ENCODE results near the gene RAX2.

RAX2 gene

DNA sequence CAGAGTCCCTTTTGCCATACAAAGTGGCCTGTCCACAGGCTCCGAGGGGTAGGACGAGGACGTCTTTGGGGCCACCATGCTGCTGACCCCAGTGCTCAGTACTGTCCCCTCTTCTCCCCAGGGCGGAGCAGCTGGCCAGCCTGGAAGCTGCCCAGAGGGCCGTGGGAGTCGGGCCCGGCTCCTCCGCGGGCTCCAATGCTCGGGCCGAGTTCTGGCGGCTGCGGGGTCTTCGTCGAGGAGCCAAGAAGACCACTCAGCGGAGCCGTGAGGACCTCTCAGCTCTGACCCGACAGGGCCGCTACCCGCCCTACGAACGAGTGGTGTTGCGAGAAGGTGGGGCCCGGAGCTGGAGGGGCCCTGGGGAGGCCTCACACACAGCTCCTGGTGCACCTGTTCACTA is 31.6 kb downstream of the RAX2 start:
- DNase-seq (ENCODE audit: low read depth, low spot score), result no peak
- H3K4me3 ChIP-seq (ENCODE audit: low read length), result no peak overlapping the region

DNA sequence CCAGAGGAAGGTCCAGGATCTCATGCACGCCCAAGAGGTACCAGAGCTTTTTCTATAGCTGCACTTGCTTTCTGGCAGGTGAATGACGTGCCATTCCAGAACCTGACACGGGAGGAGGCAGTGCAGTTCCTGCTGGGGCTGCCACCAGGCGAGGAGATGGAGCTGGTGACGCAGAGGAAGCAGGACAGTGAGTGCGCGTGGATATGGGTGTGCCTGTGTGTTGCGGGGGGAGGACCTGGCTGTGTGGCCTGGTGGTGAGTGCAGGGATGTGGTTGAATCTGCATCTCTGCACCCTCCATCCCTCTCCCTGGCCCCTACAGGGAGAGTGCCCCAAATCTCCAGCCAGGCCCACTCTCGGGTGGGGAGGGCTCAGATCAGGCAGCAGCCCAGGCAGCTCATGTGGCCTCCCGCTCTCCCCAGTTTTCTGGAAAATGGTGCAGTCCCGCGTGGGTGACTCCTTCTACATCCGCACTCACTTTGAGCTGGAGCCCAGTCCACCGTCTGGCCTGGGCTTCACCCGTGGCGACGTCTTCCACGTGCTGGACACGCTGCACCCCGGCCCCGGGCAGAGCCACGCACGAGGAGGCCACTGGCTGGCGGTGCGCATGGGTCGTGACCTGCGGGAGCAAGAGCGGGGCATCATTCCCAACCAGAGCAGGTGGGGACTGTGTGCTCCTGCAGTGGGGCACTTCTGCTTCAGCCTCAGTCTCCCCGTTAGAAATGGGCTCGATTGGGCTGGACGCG is 33.4 kb downstream of the RAX2 start:
- H3K4me3 ChIP-seq (ENCODE audit: low read length), result no peak overlapping the region
- DNase-seq (ENCODE audit: low read depth, low spot score), result no peak

DNA sequence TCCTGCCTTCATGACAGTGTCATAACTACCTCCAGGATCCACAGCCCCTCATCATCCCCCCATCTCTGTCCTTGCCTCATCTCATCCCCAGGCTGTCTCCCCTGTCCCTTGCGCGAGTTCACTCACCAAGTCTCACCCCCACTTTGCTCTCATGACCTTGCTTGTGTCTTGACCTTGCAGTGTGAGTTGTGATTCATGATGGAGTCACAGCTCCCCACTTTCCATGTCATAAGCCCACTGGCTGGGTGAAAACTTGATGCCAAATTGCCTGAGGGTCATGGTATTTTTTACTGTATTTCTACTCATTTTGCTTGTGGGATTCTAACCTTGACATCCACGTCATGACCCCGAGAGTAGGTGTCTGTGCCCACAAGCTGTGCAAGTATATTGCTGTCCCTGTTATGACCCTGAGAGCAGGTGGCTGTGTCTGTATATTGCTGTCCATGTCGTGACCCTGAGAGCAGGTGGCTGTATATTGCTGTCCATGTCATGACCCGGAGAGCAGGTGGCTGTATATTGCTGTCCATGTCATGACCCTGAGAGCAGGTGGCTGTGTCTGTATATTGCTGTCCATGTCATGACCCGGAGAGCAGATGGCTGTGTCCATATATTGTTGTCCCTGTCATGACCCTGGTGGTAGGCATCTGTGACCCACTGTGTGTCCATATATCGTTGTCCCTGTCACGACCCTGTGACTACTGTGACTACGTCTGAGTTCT is 34.4 kb downstream of the RAX2 start:
- no peak overlapping the region for H3K4me3 ChIP-seq (ENCODE audit: low read length)

DNA sequence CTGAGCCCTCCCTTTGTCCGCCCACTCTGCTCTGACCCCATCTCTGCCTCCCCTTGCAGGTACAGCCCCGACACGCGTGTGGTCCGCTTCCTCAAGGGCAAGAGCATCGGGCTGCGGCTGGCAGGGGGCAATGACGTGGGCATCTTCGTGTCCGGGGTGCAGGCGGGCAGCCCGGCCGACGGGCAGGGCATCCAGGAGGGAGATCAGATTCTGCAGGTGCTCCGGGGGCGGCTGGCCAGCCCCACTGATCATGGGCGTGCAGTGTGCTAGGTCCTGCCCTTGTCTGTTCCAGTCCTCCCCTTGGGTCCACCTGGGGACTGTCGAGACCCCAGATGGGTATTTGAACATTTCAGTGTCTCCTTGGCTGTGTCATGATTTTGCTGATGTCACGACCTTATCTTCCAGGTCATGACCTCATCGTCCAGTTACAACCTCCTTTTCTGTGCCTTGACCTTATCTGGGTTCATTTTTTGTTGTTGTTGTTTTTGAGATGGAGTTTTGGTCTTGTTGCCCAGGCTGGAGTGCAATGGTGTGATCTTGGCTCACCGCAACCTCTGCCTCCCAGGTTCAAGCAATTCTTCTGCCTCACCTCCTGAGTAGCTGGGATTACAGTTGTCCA is 35.8 kb downstream of the RAX2 start:
- no peak for DNase-seq (ENCODE audit: low read depth, low spot score)
- no peak overlapping the region for H3K4me3 ChIP-seq (ENCODE audit: low read length)

More for the DNA sequence above, 34.4 kb downstream of the RAX2 start:
- no peak for DNase-seq (ENCODE audit: low read depth, low spot score)

DNA sequence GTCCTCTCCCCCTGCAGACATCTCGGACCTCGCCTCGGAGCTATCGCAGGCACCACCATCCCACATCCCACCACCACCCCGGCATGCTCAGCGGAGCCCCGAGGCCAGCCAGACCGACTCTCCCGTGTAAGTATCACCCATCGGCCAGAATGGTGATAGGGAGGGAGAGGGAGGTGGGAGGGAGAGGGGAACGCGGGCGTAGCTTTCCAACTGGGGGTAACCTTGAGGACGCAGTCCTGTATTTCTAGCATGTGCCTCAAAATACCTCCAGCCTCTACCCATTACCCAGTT is 37.8 kb downstream of the RAX2 start:
- DNase-seq (ENCODE audit: low read depth, low spot score), result no peak
- no peak overlapping the region for H3K4me3 ChIP-seq (ENCODE audit: low read length)

DNA sequence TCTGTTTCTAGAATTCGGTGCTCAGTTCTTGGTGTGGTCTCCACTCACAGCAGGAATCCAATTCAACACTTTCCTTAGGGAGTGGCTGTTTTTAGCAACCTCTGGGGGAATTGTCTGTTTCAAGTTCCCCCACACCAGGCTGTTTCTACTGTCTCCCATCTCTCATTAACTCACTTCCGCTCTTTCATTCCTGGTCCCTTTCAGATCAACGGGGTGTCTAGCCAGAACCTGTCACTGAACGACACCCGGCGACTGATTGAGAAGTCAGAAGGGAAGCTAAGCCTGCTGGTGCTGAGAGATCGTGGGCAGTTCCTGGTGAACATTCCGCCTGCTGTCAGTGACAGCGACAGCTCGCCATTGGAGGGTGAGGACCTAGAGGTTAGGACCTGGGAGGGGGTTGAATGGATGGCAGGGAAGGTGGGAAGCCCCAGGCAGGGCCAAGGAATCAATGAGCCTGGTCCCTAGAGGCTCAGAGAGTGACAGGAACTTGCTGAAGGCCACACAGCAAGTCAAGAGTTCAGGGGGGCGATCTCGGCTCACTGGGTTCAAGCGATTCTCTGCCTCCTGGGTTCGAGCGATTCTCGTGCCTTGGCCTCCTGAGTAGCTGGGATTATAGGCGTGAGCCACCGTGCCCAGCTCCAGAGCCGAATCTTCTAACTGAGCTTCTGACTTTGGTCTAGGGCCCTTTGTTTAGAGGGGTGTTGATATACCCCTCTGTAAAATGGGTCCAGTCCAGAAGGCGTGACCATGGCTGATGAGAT is 38.3 kb downstream of the RAX2 start:
- no peak overlapping the region for H3K4me3 ChIP-seq (ENCODE audit: low read length)

DNA sequence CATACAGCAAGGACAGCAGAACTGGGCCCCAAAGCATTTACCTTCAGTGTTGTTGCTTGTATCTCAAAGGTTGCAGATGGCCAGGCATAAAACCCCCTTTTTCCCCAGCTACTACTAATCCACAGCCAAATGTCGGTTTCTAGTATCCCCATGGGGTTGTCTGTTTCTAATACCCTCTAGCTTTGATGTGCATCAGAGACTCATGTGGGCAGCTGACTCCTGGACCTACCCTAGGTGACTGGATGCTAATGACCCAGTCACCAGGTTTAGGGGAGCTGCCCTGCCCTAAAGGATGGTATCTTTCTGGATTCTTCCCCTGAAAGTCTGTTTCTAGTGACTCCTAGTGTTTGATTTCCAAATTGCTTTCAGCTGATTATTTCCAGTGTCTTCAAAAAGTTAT is 39.9 kb downstream of the RAX2 start:
- H3K4me3 ChIP-seq (ENCODE audit: low read length), result no peak overlapping the region
- DNase-seq (ENCODE audit: low read depth, low spot score), result no peak

More for the DNA sequence above, 38.3 kb downstream of the RAX2 start:
- DNase-seq (ENCODE audit: low read depth, low spot score), result no peak

DNA sequence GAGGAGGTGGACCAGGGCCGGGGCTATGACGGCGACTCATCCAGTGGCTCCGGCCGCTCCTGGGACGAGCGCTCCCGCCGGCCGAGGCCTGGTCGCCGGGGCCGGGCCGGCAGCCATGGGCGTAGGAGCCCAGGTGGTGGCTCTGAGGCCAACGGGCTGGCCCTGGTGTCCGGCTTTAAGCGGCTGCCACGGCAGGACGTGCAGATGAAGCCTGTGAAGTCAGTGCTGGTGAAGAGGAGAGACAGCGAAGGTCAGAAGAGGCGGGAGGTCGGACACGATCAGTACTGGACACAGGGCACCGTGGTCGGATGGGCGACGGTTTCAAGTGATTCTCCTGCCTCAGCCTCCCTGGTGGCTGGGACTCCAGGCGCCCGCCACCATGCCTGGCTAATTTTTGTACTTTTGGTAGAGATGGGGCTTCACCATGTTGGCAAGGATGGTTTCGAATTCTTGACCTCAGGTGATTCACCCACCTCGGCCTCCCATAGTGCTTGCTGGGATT is 41.5 kb downstream of the RAX2 start:
- no peak for DNase-seq (ENCODE audit: low read depth, low spot score)
- H3K4me3 ChIP-seq (ENCODE audit: low read length), result no peak overlapping the region

DNA sequence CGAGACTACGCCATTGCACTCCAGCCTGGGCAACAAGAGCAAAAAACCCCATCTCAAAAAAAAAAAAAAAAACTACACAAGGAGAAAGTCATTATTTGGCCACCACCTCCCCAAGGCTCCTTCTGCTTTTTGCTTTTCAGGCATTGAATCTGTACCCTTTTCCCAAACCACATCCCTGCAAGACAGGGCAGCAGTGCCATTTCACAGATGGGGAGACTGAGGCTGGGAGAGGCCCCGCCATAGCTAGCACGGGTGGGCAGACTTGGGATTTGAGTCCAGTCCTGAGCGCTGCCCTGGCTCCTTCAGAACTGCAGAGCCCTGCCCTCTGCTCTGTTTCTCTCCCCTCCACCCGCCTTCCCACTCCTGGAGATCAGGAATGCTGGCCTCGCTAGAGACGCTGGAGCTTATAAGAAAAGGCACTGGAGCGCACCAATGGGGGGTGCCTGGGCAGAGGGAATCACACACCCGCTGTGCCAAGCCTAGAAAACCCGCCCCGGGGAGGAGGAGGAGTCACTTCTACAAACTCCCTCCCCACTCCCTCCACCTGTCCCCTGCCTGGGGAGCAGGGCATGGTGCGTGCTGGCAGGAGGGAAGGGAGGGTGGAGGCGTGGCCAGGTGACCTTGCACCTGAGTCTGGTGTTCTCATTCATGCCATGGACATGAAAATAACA is 46.3 kb downstream of the RAX2 start:
- no peak for DNase-seq (ENCODE audit: low read depth, low spot score)
- no peak overlapping the region for H3K4me3 ChIP-seq (ENCODE audit: low read length)

DNA sequence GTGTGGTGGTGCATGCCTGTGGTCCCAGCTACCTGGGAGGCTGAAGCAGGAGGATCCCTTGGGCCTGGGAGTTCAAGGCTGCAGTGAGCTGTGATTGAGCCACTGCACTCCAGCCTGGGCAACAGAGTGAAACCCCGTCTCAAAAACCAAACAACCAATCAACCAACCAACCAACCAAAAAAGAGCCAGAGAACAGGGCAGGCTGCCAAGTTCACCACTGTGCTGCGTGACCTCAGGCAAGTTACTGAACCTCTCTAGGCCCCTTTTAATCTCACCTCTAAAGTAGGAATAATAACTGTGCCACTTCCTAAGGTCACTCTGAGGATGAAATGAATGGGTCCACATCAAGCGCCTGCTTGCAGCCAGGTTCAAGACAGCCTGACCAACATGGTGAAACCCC is 46.9 kb downstream of the RAX2 start:
- H3K4me3 ChIP-seq (ENCODE audit: low read length), result no peak overlapping the region
- DNase-seq (ENCODE audit: low read depth, low spot score), result no peak

DNA sequence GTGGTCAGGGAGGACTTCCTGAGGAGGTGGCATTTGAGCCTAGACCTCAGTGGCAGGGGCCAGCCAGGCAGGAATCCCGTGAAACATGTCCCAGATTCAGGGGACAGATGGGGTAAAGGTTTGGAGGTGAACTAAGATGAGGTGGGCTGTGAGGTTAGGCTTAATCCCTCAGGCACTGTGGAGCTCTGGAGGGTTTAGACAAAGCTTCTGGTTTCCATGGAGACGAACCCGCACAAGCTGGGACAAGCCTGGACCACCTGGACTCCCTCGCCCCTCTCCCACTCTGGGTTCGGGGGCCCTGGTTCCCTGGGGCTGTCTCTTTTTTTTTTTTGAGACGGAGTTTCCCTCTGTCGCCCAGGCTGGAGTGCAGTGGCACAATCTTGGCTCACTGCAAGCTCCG is 48.1 kb downstream of the RAX2 start:
- H3K4me3 ChIP-seq (ENCODE audit: low read length), result no peak overlapping the region
- DNase-seq (ENCODE audit: low read depth, low spot score), result no peak

DNA sequence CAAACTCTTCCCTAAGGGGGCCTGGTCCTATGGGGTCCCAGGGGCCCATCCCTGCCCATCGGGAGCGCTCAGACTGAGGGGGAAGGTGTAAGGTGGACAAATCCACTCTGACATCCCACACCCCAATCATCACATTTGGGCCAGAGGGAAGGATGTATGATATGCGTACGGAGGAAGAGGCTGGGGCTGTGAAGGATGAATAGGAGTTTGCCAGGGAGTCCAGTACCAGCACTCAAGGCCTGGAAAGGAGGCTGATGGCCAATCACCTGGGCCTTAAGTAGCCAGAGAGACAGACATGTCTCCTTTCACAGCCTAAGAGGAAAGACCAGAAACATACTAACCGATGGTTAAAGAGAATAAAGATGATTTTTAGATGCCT is 48.9 kb downstream of the RAX2 start:
- H3K4me3 ChIP-seq (ENCODE audit: low read length), result no peak overlapping the region

DNA sequence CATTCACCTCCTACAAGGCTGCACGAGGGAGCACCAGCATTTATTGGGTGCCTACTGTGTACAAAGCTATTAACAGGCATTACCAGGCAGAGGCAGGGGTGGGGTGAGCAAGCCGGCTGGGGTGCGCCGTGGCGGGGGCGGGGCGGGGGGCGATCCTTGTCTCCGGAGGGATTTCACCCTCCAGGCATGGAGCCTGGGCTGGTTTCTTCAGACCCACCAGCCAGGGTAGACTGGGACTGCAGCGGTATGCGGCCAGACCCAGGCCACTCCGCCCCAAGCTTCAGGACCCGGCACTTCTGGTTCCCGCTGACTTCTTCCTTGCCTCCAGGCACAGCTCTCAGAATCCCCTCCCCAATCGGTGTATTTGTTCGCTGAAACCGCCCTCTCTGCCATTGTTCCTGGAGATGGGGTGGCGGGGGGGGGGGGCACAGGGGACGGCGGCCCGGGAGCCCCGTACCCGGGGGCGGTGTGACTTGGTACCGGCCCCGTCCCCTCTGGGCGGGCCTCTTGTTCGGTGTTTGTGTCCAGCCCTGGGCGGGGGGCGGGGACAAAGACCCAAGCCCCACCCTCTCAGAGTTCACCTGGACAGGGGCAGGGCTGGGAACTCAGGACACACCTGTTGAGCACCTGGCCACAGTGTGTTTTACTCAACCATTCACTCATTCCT is 49.5 kb downstream of the RAX2 start:
- H3K4me3 ChIP-seq (ENCODE audit: low read length), result no peak overlapping the region
- no peak for DNase-seq (ENCODE audit: low read depth, low spot score)

More for the DNA sequence above, 48.9 kb downstream of the RAX2 start:
- no peak for DNase-seq (ENCODE audit: low read depth, low spot score)

DNA sequence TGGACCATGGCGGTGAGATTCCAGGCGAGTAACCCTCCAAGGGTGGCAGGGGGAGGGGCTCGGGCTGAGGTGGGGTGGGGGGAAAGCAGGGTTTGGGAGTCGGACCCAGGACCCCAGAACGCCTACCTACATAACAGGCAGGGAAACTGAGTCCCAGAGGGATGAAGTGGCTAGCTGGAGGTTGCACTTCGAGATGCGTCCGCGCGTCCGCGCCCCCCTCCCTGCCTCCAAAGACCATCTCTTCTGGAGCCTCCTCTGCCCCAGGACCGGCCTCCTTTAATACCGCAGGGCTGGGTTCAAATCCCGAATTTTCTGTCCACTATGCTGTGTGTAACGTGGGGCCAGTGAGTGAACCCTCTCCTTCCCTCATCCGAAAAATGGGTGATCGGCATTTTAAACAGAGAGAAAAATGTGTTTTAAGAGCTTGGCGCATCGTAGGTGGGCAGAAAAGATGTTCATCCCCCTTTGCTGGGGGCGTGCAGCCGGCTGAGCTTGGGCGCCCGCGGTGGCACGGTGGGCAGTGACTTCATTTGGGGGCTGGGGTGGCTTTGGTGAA is 50.1 kb downstream of the RAX2 start:
- no peak for DNase-seq (ENCODE audit: low read depth, low spot score)
- H3K4me3 ChIP-seq (ENCODE audit: low read length), result peak overlapping the region; percentile 43

DNA sequence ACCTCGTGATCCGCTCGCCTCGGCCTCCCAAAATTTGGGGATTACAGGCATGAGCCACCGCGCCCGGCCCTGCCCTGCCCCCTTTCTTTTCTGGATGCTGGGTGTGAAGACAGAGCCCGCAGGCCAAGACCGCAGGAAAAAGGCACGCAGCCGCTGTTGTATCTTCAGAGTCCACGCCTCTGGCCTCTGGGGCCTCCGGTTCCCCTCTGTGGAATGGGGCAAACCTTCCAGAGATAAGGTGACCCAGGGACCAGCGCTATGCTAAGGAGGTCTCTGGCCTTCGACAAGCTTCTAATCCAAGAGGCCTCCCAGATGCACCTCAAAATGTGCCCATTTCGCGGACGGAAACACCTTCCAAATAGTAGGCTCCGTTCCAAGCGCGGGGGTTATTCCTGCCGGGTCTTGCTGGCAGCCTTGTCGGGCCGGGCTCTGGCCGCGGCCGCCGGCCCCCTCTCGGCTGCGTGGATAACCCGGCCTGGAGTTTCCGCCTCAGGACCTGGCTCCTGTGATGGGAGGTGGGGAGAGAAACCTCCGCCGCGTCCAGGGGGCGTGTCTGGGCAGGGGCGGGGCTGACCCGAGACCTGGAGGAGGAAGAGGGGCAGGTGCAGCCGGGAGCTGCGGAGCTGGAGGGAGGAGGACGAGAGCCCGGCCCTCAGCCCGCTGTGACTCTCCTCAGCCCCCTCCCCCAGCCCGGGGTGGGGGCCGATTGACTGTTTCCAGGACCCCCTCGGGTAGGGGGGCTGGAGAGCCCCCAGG is 50.7 kb downstream of the RAX2 start:
- peak overlapping the region; percentile 43 for H3K4me3 ChIP-seq (ENCODE audit: low read length)
- peak; percentile 88 for DNase-seq (ENCODE audit: low read depth, low spot score)

DNA sequence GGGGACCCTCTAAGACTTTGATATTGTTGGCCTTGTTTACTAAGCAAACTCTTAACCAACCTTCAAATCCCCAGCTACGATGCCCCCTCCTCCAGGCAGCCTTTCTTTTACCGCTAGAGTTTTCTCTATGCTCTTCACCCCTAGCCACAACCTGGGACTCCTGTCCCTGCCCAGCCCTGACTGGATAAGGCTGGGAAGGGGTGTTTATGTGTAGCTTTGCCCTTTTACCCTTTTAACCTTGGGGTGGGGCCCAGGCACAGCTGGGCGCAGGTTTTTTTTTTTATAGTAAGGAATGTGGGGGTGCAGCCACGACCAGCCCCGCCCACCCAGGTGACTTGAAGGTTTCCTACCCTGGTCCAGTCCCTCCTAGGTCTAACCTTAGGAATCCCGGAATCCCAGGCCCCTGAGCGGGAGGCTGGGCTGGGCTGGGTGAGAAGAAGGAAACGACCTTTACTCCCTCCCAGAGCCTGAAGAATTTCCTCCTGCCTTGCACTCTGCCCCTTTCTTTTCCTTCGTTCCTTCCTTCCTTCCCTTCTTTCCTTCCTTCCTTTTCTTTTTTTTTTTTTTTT is 51.6 kb downstream of the RAX2 start:
- no peak overlapping the region for H3K4me3 ChIP-seq (ENCODE audit: low read length)
- no peak for DNase-seq (ENCODE audit: low read depth, low spot score)

DNA sequence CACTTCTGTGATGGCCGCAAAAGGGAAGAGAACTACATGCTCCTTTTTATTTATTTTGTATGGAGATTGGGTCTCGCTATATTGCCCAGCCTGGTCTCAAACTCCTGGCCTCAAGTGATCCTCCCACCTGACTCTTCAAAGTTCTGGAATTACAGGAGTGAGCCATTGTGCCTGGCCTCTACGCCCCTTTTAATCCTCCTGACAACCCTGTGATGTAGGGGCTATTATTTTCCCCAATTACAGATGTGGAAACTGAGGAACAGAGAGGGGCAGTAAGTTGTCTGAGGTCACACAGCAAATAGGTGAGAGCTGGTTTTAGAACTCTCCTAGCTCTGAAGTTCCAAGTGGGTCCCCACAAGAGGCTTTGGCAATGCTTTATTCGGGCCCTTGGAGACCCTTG is 52.2 kb downstream of the RAX2 start:
- no peak overlapping the region for H3K4me3 ChIP-seq (ENCODE audit: low read length)
- no peak for DNase-seq (ENCODE audit: low read depth, low spot score)

All from Jurkat, Clone E6-1 (cell line).